OCI-LY1 (cell line): Measurements from ENCODE around the gene FNBP1.

ENCODE experiments used
- H2AFZ ChIP-seq: fragments of 200-600 bp; sonication (generic), shearing (Covaris generic); 2 replicates; pipeline ENCODE4 v1.6.0; 2014; ENCODE audit warnings: antibody characterized with exemption, mild to moderate bottlenecking, low read length
- H3F3A ChIP-seq: fragments of 200-600 bp; sonication (generic), shearing (Covaris generic); 2 replicates; pipeline ENCODE4 v1.6.0; 2014; ENCODE audit warnings: mild to moderate bottlenecking, antibody characterized with exemption, low read length, moderate library complexity; ENCODE audit not compliant: insufficient read depth
- H3K27ac ChIP-seq: fragments of 200-600 bp; sonication (generic); 2 replicates; pipeline ENCODE4 v1.5.1; 2014; ENCODE audit warnings: low read length, mixed run types, mild to moderate bottlenecking, low read depth; ENCODE audit not compliant: poor library complexity, severe bottlenecking
- H3K27me3 ChIP-seq: fragments of 200-600 bp; sonication (generic); 2 replicates; pipeline ENCODE4 v1.6.0; 2014; ENCODE audit warnings: antibody characterized with exemption, mild to moderate bottlenecking, low read length, moderate library complexity; ENCODE audit not compliant: insufficient read depth
- H3K36me3 ChIP-seq: fragments of 200-600 bp; sonication (generic); 2 replicates; pipeline ENCODE4 v1.6.1; 2014; ENCODE audit warnings: mild to moderate bottlenecking, antibody characterized with exemption, low read length, moderate library complexity, mixed read lengths; ENCODE audit not compliant: insufficient read depth
- H3K4me1 ChIP-seq: fragments of 200-600 bp; sonication (generic); 2 replicates; pipeline ENCODE4 v1.5.1; 2014; ENCODE audit warnings: mild to moderate bottlenecking, low read length, moderate library complexity; ENCODE audit not compliant: insufficient read depth, severe bottlenecking
- H3K4me2 ChIP-seq: fragments of 200-600 bp; sonication (generic), shearing (Covaris generic); 2 replicates; pipeline ENCODE4 v1.6.1; 2014; ENCODE audit warnings: low read length
- H3K4me3 ChIP-seq: fragments of 200-600 bp; sonication (generic); 2 replicates; pipeline ENCODE4 v1.5.1; 2014; ENCODE audit warnings: low read length, low read depth, mild to moderate bottlenecking, mixed read lengths; ENCODE audit not compliant: poor library complexity, severe bottlenecking
- H3K79me2 ChIP-seq: fragments of 200-600 bp; shearing (Covaris generic); 2 replicates; pipeline ENCODE4 v1.6.1; 2016; ENCODE audit warnings: mixed run types, low read length, mixed read lengths; ENCODE audit not compliant: insufficient read depth
- H3K9ac ChIP-seq: fragments of 200-600 bp; sonication (generic), shearing (Covaris generic); 2 replicates; pipeline ENCODE4 v1.6.1; 2014; ENCODE audit warnings: mild to moderate bottlenecking, low read length, mixed read lengths
- H3K9me2 ChIP-seq: fragments of 200-600 bp; sonication (generic), shearing (Covaris generic); 2 replicates; pipeline ENCODE4 v1.6.1; 2014; ENCODE audit warnings: low read depth, mild to moderate bottlenecking, low read length, mixed read lengths
- H3K9me3 ChIP-seq: fragments of 200-600 bp; shearing (Covaris generic); 2 replicates; pipeline ENCODE4 v1.6.1; 2014; ENCODE audit warnings: low read length, mixed read lengths
- H4K20me1 ChIP-seq: fragments of 200-600 bp; sonication (generic), shearing (Covaris generic); 2 replicates; pipeline ENCODE4 v1.6.0; 2016; ENCODE audit warnings: mild to moderate bottlenecking, low read length; ENCODE audit not compliant: insufficient read depth
- CTCF ChIP-seq: fragments of 200-600 bp; sonication (generic), shearing (Covaris generic); IDR thresholded peaks from 2 replicates; pipeline ENCODE4 v1.5.1; 2017; ENCODE audit warnings: mild to moderate bottlenecking, antibody characterized with exemption, low read length, moderate library complexity, mixed read lengths
- EZH2 ChIP-seq: fragments of 200-600 bp; sonication (generic), shearing (Covaris generic); IDR thresholded peaks from 2 replicates; pipeline ENCODE4 v1.8.0; 2017; ENCODE audit warnings: borderline replicate concordance, mixed run types, mild to moderate bottlenecking, antibody characterized with exemption, low read length, moderate library complexity, mixed read lengths

The FNBP1 gene

GRCh38 chr9:129884220-129885017 lies 158.6 kb downstream of the FNBP1 start:
- peaks cover 57% of the 10 kb centered on the region for H3K4me1 ChIP-seq
- H3K4me3 ChIP-seq = peak overlapping the region; percentile 57

GRCh38 chr9:129881547-129882324 lies 161.3 kb downstream of the FNBP1 start:
- no peaks in the 10 kb centered on the region for H3K9me2 ChIP-seq

More at GRCh38 chr9:129884220-129885017, 158.6 kb downstream of the FNBP1 start:
- TF ChIP-seq CTCF = peak; percentile 36; the same call in 1 of the 2 replicates
- no peak for TF ChIP-seq EZH2
- Histone ChIP-seq H3K9me2 (no peaks in the 10 kb centered on the region), H3K27ac (peak overlapping the region; percentile 70), H3K79me2 (no peaks in the 10 kb centered on the region), H3K9me3 (no peaks in the 10 kb centered on the region), H4K20me1 (no peaks in the 10 kb centered on the region), H3K36me3 (no peaks in the 10 kb centered on the region), H3K4me2 (peak overlapping the region; percentile 67), H3K9ac (peak overlapping the region; percentile 60), H3F3A (0 out of 2 replicates have a peak, but pooled peaks cover 4% of the 10 kb centered on the region), H3K27me3 (no peaks in the 10 kb centered on the region), H2AFZ (0 out of 2 replicates have a peak overlapping the region, but pooled peaks have one; percentile 70)

More at GRCh38 chr9:129881547-129882324, 161.3 kb downstream of the FNBP1 start:
- no peaks in the 10 kb centered on the region for H3K27me3 ChIP-seq
- no peak overlapping the region for H2AFZ ChIP-seq
- no peak overlapping the region for H3K27ac ChIP-seq
- no peaks in the 10 kb centered on the region for H4K20me1 ChIP-seq
- no peak overlapping the region for H3K9ac ChIP-seq
- H3K4me3 ChIP-seq = no peak overlapping the region
- H3K9me3 ChIP-seq = no peaks in the 10 kb centered on the region
- H3K79me2 ChIP-seq = no peaks in the 10 kb centered on the region
- H3K36me3 ChIP-seq = no peaks in the 10 kb centered on the region
- no peaks in the 10 kb centered on the region for H3F3A ChIP-seq
- no peak for TF ChIP-seq EZH2
- no peak for TF ChIP-seq CTCF
- peaks cover 30% of the 10 kb centered on the region for H3K4me1 ChIP-seq
- no peak overlapping the region for H3K4me2 ChIP-seq
